OCI-M2 (cell line): ENCODE data around the gene MYO3B.
"Not testable (repeated sequence)": the region's sequence is repeated elsewhere in the genome, so short reads cannot be mapped to it uniquely, and the experiment has no call there.

ENCODE experiments used
- DNase-seq: peaks from one replicate; lab custom pipeline; 2025; ENCODE audit not compliant: unreplicated experiment; lab: John Stamatoyannopoulos, UW

MYO3B gene

GRCh38 chr2:170544817-170545216 is 366.9 kb downstream of the MYO3B start:
- no peak for DNase-seq

GRCh38 chr2:170548304-170548703 is 370.4 kb downstream of the MYO3B start:
- DNase-seq = no peak

- DNase-seq = no peak
Measured at GRCh38 chr2:170550501-170550900, 372.6 kb downstream of the MYO3B start.

GRCh38 chr2:170551899-170552298 is 374.0 kb downstream of the MYO3B start:
- DNase-seq = not testable (repeated sequence)

- no peak for DNase-seq
Measured at GRCh38 chr2:170553748-170554147, 375.8 kb downstream of the MYO3B start.

- no peak for DNase-seq
Measured at GRCh38 chr2:170554278-170554955, 376.5 kb downstream of the MYO3B start.

GRCh38 chr2:170562928-170563327 is 385.0 kb downstream of the MYO3B start:
- DNase-seq = no peak

GRCh38 chr2:170563401-170563800 is 385.5 kb downstream of the MYO3B start:
- no peak for DNase-seq

- DNase-seq = no peak
Measured at GRCh38 chr2:170566138-170566537, 388.2 kb downstream of the MYO3B start.

- DNase-seq = no peak
Measured at GRCh38 chr2:170567429-170567828, 389.5 kb downstream of the MYO3B start.

GRCh38 chr2:170568511-170568910 is 390.6 kb downstream of the MYO3B start:
- DNase-seq = no peak

- DNase-seq = no peak
Measured at GRCh38 chr2:170571612-170572011, 393.7 kb downstream of the MYO3B start.

GRCh38 chr2:170573671-170574070 is 395.7 kb downstream of the MYO3B start:
- DNase-seq = no peak

GRCh38 chr2:170576296-170576695 is 398.3 kb downstream of the MYO3B start:
- no peak for DNase-seq

- no peak for DNase-seq
Measured at GRCh38 chr2:170577356-170577755, 399.4 kb downstream of the MYO3B start.

GRCh38 chr2:170578606-170579005 is 400.7 kb downstream of the MYO3B start:
- DNase-seq = no peak

GRCh38 chr2:170579511-170579910 is 401.6 kb downstream of the MYO3B start:
- DNase-seq = no peak

- DNase-seq = no peak
Measured at GRCh38 chr2:170582313-170582712, 404.4 kb downstream of the MYO3B start.

- DNase-seq = no peak
Measured at GRCh38 chr2:170582751-170583463, 405.0 kb downstream of the MYO3B start.

GRCh38 chr2:170585067-170585466 is 407.1 kb downstream of the MYO3B start:
- no peak for DNase-seq

GRCh38 chr2:170586571-170587095 is 408.7 kb downstream of the MYO3B start:
- DNase-seq = no peak

- no peak for DNase-seq
Measured at GRCh38 chr2:170587117-170587516, 409.2 kb downstream of the MYO3B start.
